ENCODE data around the gene A4GALT.
"Not testable (repeated sequence)": the region's sequence is repeated elsewhere in the genome, so short reads cannot be mapped to it uniquely, and the experiment has no call there.

Gene A4GALT

GRCh38 chr22:42743501-42743991 is 22.9 kb upstream of the A4GALT start:
- Histone ChIP-seq H3K36me3 (ENCODE audit: control insufficient read depth, insufficient read depth, low read length) (no peaks in the 10 kb centered on the region), H3K4me3 (replicated peaks; ENCODE audit: low read depth, low read length) (no peak overlapping the region), H3K27me3 (replicated peaks; ENCODE audit: control insufficient read depth, insufficient read depth, low read length) (no peaks in the 10 kb centered on the region)
- no peak for TF ChIP-seq CTCF (IDR thresholded peaks at IDR 0.05; ENCODE audit: insufficient read depth, low read length, poor library complexity, severe bottlenecking)
- DNase-seq (ENCODE audit: extremely low read depth, insufficient read length), result no peak

GRCh38 chr22:42742940-42743339 is 22.3 kb upstream of the A4GALT start:
- Histone ChIP-seq H3K36me3 (ENCODE audit: control insufficient read depth, insufficient read depth, low read length) (no peaks in the 10 kb centered on the region), H3K27me3 (replicated peaks; ENCODE audit: control insufficient read depth, insufficient read depth, low read length) (no peaks in the 10 kb centered on the region), H3K4me3 (replicated peaks; ENCODE audit: low read depth, low read length) (no peak overlapping the region)
- TF ChIP-seq CTCF (IDR thresholded peaks at IDR 0.05; ENCODE audit: insufficient read depth, low read length, poor library complexity, severe bottlenecking), result no peak
- no peak for DNase-seq (ENCODE audit: extremely low read depth, insufficient read length)

- DNase-seq (ENCODE audit: extremely low read depth, insufficient read length); H3K36me3 ChIP-seq (ENCODE audit: control insufficient read depth, insufficient read depth, low read length); H3K27me3 ChIP-seq (replicated peaks; ENCODE audit: control insufficient read depth, insufficient read depth, low read length); H3K4me3 ChIP-seq (replicated peaks; ENCODE audit: low read depth, low read length): not testable (repeated sequence)
Observed at GRCh38 chr22:42740320-42740719, 19.6 kb upstream of the A4GALT start.

- no peak for DNase-seq (ENCODE audit: extremely low read depth, insufficient read length)
- no peak overlapping the region for H3K4me3 ChIP-seq (replicated peaks; ENCODE audit: low read depth, low read length)
- TF ChIP-seq CTCF (IDR thresholded peaks at IDR 0.05; ENCODE audit: insufficient read depth, low read length, poor library complexity, severe bottlenecking), result no peak
- H3K36me3 ChIP-seq (ENCODE audit: control insufficient read depth, insufficient read depth, low read length), result no peaks in the 10 kb centered on the region
- no peaks in the 10 kb centered on the region; the same call in 1 of the 2 replicates for H3K27me3 ChIP-seq (replicated peaks; ENCODE audit: control insufficient read depth, insufficient read depth, low read length)
Observed at GRCh38 chr22:42734406-42734805, 13.7 kb upstream of the A4GALT start.

GRCh38 chr22:42733394-42733793 is 12.7 kb upstream of the A4GALT start:
- not testable (repeated sequence) for H3K4me3 ChIP-seq (replicated peaks; ENCODE audit: low read depth, low read length); H3K36me3 ChIP-seq (ENCODE audit: control insufficient read depth, insufficient read depth, low read length); H3K27me3 ChIP-seq (replicated peaks; ENCODE audit: control insufficient read depth, insufficient read depth, low read length); DNase-seq (ENCODE audit: extremely low read depth, insufficient read length)

GRCh38 chr22:42732081-42732480 is 11.4 kb upstream of the A4GALT start:
- no peak for DNase-seq (ENCODE audit: extremely low read depth, insufficient read length)
- Histone ChIP-seq H3K4me3 (replicated peaks; ENCODE audit: low read depth, low read length) (no peak overlapping the region), H3K36me3 (ENCODE audit: control insufficient read depth, insufficient read depth, low read length) (no peaks in the 10 kb centered on the region), H3K27me3 (replicated peaks; ENCODE audit: control insufficient read depth, insufficient read depth, low read length) (no peaks in the 10 kb centered on the region; the same call in 1 of the 2 replicates)
- TF ChIP-seq CTCF (IDR thresholded peaks at IDR 0.05; ENCODE audit: insufficient read depth, low read length, poor library complexity, severe bottlenecking), result no peak

GRCh38 chr22:42726811-42727210 is 6.1 kb upstream of the A4GALT start:
- DNase-seq (ENCODE audit: extremely low read depth, insufficient read length), result no peak
- H3K36me3 ChIP-seq (ENCODE audit: control insufficient read depth, insufficient read depth, low read length), result no peaks in the 10 kb centered on the region
- TF ChIP-seq CTCF (IDR thresholded peaks at IDR 0.05; ENCODE audit: insufficient read depth, low read length, poor library complexity, severe bottlenecking), result no peak
- H3K27me3 ChIP-seq (replicated peaks; ENCODE audit: control insufficient read depth, insufficient read depth, low read length), result no peaks in the 10 kb centered on the region
- no peak overlapping the region for H3K4me3 ChIP-seq (replicated peaks; ENCODE audit: low read depth, low read length)
